Measurements from ENCODE around the gene SLC25A41. TPM values are rescaled to one million over a fixed set of nuclear protein-coding genes. Genes with fewer than 3 reads are reported as not detected.

Gene SLC25A41
- total and polyA plus RNA-seq, 2 of the 13 experiments (the other 11 are each of a cell fraction or from before 2014, with no cell fraction given): 0.33 to 0.95 TPM

- TF ChIP-seq AHDC1 (CRISPR knock-in tag; IDR thresholded peaks at IDR 0.05; ENCODE audit: borderline replicate concordance) (no peak), ZNF264 (CRISPR knock-in tag; IDR thresholded peaks at IDR 0.05) (no peak), KDM4B (CRISPR knock-in tag; IDR thresholded peaks at IDR 0.05) (no peak), PRPF4 (IDR thresholded peaks at IDR 0.05; ENCODE audit: low read depth, low read length, poor library complexity, severe bottlenecking) (no peak), ZXDC (CRISPR knock-in tag; IDR thresholded peaks at IDR 0.05) (no peak), MAF1 (CRISPR knock-in tag; IDR thresholded peaks at IDR 0.05; ENCODE audit: borderline replicate concordance) (no peak), ZNF317 (CRISPR knock-in tag; IDR thresholded peaks at IDR 0.05) (no peak), GABPB1 (CRISPR knock-in tag; IDR thresholded peaks at IDR 0.05) (peak; percentile 89), ZNF207 (IDR thresholded peaks at IDR 0.05; ENCODE audit: borderline replicate concordance) (no peak), ZNF350 (CRISPR knock-in tag; IDR thresholded peaks at IDR 0.05; ENCODE audit: borderline replicate concordance, low read depth) (peak; percentile 78; the same call in 1 of the 2 replicates), HES4 (CRISPR knock-in tag; IDR thresholded peaks at IDR 0.05; ENCODE audit: borderline replicate concordance) (no peak), RBM22 (optimal IDR thresholded peaks at IDR 0.05; ENCODE audit: low read length) (no peak), ZNF761 (CRISPR knock-in tag; conservative IDR thresholded peaks at IDR 0.05) (no peak), ZNF597 (CRISPR knock-in tag; IDR thresholded peaks at IDR 0.05) (no peak), SMYD3 (CRISPR knock-in tag; IDR thresholded peaks at IDR 0.05) (no peak), MIER2 (CRISPR knock-in tag; IDR thresholded peaks at IDR 0.05) (no peak), KDM5B (CRISPR knock-in tag; IDR thresholded peaks at IDR 0.05; ENCODE audit: borderline replicate concordance) (peak; percentile 14; the same call in 1 of the 2 replicates), ZNF451 (CRISPR knock-in tag; IDR thresholded peaks at IDR 0.05) (peak; percentile 40; the same call in 1 of the 2 replicates), SNRNP70 (IDR thresholded peaks at IDR 0.05; ENCODE audit: low read depth, low read length) (no peak), ZNF234 (CRISPR knock-in tag; conservative IDR thresholded peaks at IDR 0.05) (no peak)
These were observed 30.7 kb upstream of the SLC25A41 start, which contains the start of gene CRB3 (continued) for GRCh38 chr19:6464070-6464873.

All from HepG2 (cell line).